Measurements from ENCODE around the gene DDX59.
"Not testable (repeated sequence)": the region's sequence is repeated elsewhere in the genome, so short reads cannot be mapped to it uniquely, and the experiment has no call there.

DDX59 gene

GRCh38 chr1:200630515-200630899 lies 39.2 kb downstream of the DDX59 start:
- in situ Hi-C loops (cut with HindIII; ENCODE audit: low sequenced_read_pairs): not testable (repeated sequence)

- in situ Hi-C loops (cut with HindIII; ENCODE audit: low sequenced_read_pairs): loop anchor here (10.0 kb wide), 1 partner anchor 175 kb away; no protein-coding TSS in a partner anchor
Measured at GRCh38 chr1:200629876-200630514, 39.7 kb downstream of the DDX59 start.

- in situ Hi-C loops (cut with HindIII; ENCODE audit: low sequenced_read_pairs): loop anchor here (10.0 kb wide), 1 partner anchor 176 kb away; no protein-coding TSS in a partner anchor
Measured at GRCh38 chr1:200628223-200628881, 41.4 kb downstream of the DDX59 start.

GRCh38 chr1:200627575-200628222 lies 42.0 kb downstream of the DDX59 start:
- in situ Hi-C loops (cut with HindIII; ENCODE audit: low sequenced_read_pairs): loop anchor here (10.0 kb wide), 1 partner anchor 177 kb away; no protein-coding TSS in a partner anchor

DNA sequence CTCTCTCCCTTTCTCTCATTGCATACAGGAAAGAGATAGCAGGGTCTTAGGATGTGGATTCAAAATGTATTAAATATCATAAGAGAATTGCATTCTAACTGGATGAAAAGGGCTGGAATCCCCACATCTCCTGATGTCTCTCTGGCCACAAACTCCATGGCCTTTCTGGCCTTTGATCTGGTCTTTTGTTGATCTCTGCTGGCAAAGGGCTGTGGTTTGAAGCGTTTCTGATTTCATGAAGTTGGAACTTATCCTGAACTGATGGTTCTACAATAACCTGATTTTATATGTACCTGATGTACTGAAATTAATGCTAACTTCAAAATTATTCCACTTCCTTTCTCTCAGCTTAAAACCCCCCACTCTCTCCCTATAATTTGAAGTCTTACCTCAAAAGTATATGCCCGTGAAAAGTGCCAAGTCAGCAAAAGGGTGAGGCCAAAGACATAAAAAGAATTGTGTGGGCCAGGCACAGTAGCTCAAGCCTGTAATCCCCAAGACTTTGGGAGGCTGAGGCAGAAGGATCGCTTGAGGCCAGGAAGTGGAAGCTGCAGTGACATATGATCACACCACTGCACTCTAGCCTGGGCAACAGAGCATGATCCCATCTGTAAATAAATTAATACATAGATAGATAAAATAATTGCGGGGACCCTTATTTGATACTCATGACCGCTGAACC lies 42.7 kb downstream of the DDX59 start:
- in situ Hi-C loops (cut with HindIII; ENCODE audit: low sequenced_read_pairs): loop anchor here (10.0 kb wide), 1 partner anchor 178 kb away; no protein-coding TSS in a partner anchor

GRCh38 chr1:200625381-200625824 lies 44.3 kb downstream of the DDX59 start:
- in situ Hi-C loops (cut with HindIII; ENCODE audit: low sequenced_read_pairs): loop anchor here (10.0 kb wide), 1 partner anchor 179 kb away; no protein-coding TSS in a partner anchor

DNA sequence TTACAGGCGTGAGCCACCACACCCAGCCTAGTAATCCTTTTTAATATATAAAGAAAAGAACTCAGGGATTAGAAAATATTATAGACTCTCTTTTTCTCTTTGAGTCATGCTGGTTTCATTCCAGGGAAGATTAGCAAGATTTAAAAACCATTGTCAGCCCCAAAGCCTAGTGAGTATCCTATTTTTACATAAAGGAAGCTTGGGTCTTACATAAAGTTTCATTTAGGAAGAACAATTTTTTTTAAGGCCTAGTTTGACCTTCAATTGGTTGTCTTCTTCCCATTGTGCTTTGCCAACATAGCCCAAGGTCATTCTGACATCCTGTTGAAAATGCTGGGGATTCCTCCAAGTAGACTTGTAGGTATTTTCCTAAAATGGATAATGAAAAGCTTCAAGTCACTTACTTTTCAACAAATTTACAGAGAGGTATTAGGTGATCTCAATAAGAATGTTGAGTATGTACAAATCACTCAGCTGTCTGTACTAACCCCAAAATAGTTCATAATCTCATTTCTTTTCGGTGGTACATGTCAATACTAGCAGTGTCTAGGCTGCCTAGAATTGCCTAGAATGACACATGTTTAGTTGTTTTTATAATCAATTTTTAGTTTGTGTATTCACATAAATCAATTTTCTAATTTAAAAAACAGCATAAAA lies 44.9 kb downstream of the DDX59 start:
- in situ Hi-C loops (cut with HindIII; ENCODE audit: low sequenced_read_pairs): loop anchor here (5.0 to 25.0 kb wide), 3 partner anchors 52 to 337 kb away; no protein-coding TSS in a partner anchor

DNA sequence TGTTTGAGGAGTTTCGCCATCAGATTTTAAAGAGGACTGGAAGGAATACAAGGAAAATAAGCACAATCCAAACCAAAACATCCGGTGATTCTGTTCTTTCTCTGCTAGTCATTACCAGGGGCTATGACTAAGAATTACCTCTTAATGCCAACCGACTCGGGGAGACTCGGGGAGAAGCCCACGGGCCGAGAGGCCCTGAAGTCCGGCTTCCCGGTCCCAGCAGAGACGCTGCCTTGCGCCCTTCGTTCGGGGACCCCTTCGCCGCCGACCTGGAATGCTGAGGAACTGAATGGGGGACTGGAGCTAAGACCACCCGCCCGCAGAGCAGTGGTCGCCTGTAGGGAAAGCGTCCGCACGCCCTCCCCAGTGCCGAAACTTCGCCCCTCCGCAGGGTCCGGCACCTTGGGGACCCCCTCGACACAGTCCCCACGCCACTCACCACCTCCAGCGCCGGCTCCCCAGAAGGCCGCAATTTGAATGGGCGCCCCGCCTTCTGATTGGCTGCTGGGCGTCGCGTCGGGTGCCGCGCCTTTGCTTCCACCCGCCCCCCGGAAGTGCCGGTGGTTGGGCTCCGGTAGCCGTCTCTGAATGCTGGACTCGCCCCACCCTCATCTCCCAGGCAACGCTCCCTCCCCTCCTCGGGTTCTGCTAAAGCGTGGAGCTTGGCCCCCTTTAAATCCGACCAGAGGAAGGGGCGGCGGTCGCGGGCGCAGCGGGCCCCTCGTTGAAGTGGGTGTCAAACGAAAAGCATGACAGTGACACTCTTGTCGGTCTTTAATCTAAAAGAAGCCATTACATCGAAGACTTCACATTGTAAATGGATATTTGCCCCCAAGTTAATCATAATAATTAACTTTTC lies 49.2 kb downstream of the DDX59 start, which contains the start of gene KIF14:
TSS of gene KIF14 (minus strand) at position 479 of the 859 bp plus-strand sequence. CDS start 2,028 bp downstream, outside the sequence.
- in situ Hi-C loops (cut with HindIII; ENCODE audit: low sequenced_read_pairs): loop anchor here (5.0 to 25.0 kb wide), 3 partner anchors 57 to 342 kb away; no protein-coding TSS in a partner anchor

GRCh38 chr1:200619894-200620272 lies 49.8 kb downstream of the DDX59 start:
- in situ Hi-C loops (cut with HindIII; ENCODE audit: low sequenced_read_pairs): loop anchor here (5.0 to 25.0 kb wide), 3 partner anchors 57 to 342 kb away; no protein-coding TSS in a partner anchor

- in situ Hi-C loops (cut with HindIII; ENCODE audit: low sequenced_read_pairs): loop anchor here (25.0 kb wide), 1 partner anchor 351 kb away; no protein-coding TSS in a partner anchor
Measured at GRCh38 chr1:200610846-200611245, 58.9 kb downstream of the DDX59 start.

- in situ Hi-C loops (cut with HindIII; ENCODE audit: low sequenced_read_pairs): loop anchor here (25.0 kb wide), 1 partner anchor 360 kb away; no protein-coding TSS in a partner anchor
Measured at GRCh38 chr1:200602632-200603031, 67.1 kb downstream of the DDX59 start.

Data from DLD1 (cell line).